HG02642 (cell line): ENCODE results near the gene SQSTM1.

Source experiments
- ATAC-seq: cut with Tn5 transposase; IDR thresholded peaks from one replicate; pipeline ENCODE4 v1.9.1; 2021; ENCODE audit warnings: mild to moderate bottlenecking; ENCODE audit not compliant: unreplicated experiment, poor library complexity

The SQSTM1 gene

DNA sequence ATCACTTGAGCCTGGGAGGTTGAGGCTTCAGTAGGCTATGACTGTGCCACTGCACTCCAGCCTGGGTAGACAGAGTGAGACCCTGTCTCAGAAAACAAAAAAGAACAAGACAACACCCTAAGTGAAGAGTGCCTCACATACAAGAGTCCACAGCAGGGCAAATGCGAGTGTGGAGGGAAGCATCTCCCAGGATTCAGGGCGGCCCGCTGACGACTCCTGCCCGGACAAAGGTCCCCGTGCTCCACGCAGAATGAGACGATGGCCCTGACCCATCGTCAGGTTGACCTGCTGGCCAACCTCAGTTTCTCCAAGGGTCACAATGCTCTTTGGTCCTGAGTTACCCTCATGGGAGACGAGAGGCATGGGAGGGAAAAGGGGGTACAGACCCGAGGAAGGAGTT is 19.6 kb downstream of the SQSTM1 start:
- no peak for ATAC-seq

DNA sequence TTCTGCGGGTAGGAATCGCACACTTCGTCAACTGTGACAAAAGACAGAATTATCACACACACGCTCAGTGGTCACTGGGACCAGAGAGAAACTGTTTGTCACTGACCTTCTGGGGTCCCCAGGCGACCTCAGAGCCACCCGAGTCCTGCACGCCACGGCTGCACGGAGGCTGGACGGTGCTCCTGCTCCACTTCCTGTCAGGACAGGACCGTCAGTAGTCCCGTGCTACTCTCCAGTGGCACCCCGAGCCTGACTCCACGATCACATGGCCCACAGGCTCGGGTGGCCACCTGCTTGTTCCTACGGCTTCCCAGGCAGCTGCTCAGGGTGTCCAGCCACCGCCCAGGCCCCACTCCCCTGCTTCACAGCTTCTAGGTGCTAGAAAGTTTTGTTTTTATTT is 20.1 kb downstream of the SQSTM1 start:
- ATAC-seq: no peak

DNA sequence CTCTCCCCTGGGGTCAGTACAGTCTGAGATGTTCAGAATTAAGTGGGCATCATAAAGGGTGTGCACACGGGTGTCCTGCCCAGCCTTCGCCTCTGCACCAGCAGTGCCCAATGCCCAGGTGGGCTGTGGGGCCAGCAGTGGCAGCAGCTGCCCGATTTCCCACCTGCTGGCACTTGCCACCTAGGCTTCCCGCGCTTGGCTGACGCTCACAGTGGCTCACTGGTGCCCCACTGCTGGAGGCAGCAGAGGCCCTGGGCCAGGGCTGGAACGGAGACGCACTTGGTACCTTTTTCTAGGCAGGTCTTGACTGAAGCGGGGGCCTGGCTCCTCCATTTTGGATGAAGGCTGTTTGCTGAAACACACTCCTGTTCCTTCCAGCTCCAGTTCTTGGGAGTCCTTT is 20.9 kb downstream of the SQSTM1 start:
- no peak for ATAC-seq

DNA sequence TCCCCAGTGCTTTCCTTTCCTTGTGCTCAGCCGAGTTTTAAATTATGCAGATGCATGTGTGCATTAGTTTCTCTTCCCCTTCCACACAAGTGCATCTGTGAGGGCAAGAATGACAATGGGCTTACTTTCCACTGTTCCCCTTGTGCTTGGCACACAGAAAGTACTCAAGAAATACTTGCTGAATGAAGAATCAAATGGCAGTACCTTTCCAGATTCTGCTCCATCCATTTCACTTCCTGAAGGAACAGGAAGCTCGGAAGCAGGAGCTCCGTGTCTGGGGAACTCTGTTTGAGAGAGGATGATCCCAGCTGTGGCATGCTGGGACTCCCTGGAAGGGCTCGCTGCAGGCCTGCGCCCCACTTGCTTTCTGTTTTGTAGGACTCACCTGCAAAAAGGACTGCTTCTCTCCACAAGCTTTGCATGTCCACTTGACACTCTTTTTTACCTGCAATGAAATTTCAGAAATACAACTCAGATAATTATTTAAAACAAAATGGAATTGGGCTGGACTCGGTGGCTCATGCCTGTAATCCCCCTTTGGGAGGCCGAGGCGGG is 32.4 kb downstream of the SQSTM1 start:
- ATAC-seq: peak; percentile 88

DNA sequence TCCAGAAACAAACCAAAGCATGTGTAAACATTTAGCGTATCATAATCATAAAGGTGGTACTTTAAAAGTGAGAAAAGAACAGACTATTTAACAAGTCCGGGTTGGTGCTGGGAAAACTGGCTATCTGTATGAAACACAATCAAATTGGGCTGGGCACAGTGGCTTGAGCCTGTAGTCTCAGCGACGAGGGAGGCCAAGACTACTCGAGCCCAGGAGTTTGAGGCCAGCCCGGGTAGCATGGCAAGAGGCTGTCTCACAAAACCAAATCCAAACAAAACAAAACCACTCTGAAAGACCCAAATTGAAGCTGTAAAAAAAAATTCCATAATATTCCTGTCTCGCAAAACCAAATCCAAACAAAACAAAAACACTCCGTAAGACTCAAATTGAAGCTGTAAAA is 33.7 kb downstream of the SQSTM1 start:
- no peak for ATAC-seq

DNA sequence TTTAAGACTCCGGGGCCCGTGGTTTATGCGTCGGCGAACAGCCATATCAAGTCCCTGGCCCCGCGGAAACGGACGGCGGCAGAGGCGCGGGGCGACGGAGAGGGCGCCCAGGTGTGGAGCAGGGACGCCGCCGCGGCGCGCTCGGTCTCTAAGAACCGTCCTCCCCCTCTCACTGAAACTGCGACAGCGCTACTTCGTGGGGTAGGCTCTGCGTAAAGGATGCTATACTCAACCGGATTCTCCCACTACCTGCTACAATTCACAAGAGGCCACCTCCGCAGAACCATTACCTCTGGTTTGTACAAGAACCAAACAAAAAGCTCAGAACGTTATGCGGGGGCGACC is 37.5 kb downstream of the SQSTM1 start:
- peak; percentile 39 for ATAC-seq

DNA sequence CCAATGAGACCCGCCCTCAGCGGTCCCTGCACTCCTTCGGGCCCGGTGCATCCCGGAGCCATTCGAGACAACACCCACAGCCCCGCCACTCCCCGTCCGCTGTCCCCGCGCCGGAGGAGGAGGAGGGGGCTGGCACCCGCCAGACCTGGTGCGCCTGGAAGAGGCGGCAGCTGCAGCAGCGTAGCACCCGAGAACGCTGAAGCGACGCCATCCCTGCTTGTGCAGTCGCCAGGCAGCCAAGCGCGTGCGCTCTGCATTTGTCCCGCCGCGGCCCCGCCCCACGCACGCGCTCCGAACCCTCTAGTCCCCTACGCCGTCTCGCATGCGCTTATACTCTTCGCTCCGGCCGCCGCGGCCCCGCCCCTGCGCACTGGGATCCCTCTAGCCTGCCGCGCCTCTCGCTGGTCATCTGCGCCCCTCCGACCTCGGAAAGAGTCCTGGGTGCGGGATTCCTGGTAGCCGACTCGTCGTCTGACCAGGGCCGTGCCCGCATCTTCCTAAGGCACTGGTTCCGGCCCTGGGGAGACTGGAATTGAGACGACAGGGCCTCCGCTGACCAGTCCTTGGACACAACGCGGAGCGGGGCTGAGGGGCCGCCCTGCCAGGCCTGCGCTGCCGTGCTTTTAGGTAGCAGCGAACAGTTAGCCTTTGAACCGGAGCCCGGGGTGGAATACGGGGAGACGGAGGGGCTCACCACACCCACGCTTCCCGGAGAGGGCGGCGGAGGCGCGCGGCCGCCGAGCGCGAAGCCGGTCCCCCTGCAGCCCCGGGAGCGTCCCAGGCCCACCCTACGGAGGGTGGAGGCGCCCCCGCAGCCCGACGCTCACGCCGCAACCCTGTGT is 38.1 kb downstream of the SQSTM1 start, which contains the start of gene MRNIP:
TSS of gene MRNIP (minus strand) at position 232 of the 842 bp plus-strand sequence. CDS start at position 211, 21 bp downstream.
- ATAC-seq: peak; percentile 97

DNA sequence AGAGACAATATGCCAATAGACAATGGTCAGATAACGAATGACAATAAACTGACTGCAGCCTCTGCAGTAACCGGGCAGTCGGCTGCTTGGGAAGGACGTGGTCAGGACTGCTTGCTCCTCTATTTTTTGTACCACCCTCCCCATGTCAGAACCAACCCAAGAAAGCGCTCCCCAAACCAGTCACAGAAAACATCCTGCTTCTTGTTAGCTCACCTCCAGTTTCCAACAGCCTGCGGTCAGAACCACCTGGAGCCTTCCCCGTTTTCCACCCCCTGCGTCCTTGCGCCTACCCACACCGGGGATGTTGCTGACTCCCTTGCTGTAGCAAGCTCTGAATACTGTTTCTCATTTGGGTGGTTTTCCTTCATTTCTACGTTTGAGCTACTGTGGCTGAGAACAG is 39.6 kb downstream of the SQSTM1 start:
- no peak for ATAC-seq

DNA sequence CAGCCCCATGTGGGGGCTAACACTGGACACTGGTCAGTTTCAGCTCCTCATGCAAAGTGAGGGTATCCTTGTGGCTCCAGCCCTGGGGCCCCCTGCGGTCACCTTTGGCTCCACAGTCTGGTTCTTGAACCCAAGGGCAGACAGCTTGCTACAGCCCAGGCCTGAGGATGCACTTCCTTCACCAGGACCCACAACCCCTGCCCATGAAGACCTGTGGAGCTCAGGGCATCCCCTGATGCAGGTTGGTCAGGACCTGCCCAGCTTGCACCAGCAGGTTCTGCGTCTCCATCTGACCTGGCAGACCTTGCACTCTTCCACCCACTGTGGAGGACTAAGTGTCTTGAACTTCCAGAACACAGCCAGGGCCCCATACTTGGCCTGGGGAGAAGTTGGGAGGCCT is 41.6 kb downstream of the SQSTM1 start:
- no peak for ATAC-seq

DNA sequence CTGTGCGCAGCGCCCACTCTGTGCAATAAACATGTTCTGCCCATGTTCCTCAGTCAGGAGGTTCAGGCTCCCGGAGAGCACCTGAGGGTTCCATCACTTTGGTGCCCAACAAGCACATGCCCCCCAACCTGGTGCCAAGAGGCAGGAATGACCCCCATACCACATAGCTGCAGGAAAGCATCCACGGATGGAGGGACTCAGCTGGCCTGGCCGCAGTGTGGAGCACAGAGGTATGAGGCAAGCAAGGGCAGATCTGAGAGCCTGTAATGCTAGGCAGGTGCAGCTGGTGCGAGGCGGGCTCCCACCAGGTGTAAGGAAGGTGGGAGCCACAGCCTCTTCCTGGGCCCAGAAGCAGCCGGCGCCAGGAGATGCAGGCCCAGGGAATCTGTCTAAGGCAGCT is 42.2 kb downstream of the SQSTM1 start:
- ATAC-seq: no peak

DNA sequence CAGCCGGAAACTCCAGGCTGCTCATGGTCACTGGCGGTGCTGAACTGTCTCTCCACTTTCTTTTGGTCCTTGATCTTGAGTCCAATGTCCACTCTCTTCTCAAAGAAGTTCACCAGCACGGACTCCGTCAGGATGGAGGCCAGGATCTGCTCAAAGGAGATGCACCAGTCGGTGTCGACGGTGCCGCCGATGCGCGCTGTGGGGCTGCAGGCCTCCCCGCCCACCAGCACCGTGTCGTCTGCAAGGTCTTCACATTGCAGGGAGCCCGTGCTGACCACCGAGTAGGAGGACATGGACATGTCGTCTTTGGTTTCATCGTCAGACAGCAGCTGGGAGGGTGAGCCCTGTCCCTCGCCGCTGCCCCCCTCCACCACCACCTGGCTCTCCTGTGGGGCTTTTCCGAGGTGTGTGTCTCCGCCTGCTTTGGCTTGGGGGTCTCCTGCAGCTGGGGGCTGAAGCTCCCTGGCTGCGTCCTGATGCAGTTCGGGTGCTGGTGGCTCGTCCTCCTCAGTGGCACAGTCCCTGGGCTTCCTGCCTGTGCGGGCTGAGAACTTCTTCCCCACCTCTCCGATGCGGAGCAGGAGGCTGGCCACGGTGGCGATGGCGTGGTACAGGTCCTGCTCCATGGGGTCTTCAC is 42.9 kb downstream of the SQSTM1 start:
- ATAC-seq: no peak

DNA sequence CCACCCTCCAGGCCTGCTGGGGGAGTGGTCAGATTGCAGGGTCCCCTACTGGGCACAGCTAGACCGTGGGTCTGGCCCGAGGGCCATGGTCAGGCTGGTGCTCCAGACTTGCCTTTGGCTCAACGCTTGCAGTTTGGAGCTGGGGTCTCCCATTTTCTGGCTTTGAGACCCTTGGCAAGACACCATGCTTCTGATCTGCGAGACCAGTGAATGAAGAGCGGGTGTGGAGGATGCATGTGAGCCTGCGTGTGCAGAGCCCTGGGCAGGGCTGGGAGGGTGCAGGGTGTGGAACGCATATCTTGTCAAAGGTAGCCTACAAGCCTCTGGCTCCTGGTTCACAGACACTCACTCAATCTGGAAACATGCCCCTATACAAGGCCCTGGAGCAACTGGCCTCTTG is 44.0 kb downstream of the SQSTM1 start:
- ATAC-seq: no peak

DNA sequence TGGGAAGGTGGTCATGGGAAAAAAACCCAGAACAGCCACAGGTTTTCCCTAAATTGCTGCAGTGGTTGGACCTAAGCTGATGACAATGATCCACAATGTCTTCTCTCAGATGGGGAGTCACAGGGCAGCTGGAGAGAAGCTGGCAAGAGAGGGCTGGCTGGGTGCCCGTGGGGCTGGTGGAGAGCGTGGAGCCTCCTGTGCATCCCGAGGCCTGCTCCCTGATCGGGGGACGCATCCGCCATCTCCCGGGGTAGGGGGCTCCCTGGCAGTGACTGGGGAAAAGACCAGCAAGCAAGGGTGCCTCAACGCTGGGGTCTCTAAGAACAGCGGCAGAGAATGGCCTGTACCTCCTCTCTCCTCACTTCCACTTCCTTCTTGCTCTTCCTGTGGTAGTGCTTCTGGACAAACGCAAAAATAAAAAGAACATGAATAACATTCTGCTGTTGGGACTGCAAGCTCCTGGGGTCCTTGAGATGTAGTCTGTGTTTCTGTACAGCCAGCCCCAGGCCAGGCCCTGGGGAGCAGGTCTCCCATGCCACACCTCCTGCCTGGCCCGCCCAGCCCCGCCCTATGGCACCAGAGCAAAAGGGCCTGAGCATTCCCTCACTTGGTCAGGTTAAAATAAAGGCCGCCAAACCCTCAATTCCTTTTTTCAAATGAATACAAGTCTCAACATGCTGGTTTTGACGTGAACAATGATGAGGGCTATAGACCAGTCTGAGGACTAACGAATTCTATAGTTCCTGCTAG is 45.0 kb downstream of the SQSTM1 start:
- ATAC-seq: no peak

DNA sequence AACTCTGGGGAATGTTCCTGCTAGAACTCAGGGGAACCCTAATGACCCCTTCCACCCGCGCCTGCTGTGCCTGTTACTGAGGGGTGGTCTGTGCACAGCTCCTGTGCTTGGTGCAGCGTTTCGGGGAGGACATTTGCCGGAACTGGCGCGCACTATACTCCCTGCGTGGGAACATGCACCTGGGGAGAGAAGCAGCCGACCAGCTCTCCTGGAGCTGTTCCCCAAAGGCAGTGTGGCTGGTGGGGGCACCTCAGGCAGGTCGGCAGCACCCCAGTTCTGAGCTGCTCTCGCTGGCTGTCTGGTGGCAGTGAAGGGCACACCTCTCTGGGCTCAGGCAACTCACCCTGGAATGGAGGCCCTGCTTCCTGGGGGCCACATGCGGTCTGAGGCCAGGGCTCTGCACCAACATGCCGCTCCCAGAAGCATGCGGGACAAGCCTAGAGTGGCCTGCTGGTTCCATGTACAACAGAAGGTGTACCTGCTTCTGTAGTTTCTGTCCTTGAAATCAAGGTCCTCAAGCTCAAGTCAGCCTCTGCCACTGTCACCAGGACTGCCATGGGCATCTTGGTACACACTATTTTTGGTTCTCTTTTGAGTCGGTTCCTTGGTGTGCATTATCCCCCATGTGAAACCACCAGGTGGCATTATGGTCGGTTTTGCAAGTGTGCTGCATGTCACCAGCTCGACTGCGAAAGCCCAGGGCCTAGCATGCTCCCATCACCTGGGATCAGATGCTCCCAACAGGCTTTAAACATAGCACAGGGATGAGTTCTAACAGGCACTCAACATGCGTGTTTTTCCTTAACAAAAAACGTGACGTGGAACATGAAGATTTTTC is 45.8 kb downstream of the SQSTM1 start:
- ATAC-seq: no peak

DNA sequence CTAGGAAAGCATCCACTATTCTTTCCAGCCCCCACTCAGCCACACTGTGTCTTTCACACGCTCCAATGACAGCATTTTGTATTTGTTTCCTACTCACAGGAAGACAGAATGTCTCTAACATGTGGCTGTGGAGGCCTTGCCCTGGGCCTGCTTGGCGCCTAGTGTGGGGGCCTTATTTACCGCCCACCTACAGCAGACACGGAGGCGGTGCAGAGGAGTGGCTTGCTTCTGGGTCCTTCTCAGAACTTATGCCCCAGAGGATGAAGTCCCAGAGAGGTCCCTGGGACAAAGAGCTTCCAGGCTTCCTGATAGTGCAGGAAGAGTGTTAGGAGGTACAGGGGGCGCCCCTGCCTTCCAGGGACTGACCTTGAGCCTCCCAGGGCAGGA is 46.4 kb downstream of the SQSTM1 start:
- no peak for ATAC-seq

DNA sequence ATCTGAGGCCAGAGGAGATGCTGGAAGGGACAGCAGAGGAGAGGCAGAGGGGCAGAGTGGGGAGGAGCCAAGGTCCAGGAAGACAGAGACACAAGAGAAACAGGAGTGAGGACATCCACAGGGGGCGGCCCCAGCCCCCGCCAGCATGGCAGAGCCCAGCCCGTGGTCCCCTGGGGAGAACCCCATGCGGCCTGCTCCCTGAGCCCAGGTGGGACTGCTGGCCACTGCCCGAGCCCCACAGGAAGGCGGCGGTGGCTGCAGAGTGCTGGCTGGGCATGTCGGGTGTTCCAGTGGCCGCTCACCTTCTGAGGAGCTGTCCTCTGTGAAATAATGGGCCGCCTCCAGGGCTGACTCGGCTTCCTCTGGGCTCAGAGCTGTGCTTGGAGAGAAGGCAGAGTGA is 46.8 kb downstream of the SQSTM1 start:
- no peak for ATAC-seq

DNA sequence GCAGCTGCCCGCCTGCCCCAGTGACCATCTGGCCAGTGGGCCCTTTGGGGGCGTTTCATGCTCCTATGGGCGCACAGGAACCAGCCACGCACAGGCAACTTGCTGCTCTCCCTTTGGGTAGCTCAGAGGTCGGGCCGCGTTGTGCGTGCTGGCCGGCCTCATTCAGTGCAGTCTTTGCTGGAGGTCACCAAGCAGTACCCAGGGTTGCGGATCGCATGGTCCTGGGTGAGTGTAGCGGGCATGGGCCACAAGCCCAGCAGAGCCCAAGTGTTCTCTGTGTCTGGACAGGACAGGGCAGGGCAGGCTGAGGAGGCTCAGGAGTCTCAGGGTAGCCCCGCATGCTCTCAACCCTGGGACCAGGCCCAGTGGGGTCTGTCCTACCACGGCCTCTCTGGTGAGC is 47.8 kb downstream of the SQSTM1 start:
- no peak for ATAC-seq

DNA sequence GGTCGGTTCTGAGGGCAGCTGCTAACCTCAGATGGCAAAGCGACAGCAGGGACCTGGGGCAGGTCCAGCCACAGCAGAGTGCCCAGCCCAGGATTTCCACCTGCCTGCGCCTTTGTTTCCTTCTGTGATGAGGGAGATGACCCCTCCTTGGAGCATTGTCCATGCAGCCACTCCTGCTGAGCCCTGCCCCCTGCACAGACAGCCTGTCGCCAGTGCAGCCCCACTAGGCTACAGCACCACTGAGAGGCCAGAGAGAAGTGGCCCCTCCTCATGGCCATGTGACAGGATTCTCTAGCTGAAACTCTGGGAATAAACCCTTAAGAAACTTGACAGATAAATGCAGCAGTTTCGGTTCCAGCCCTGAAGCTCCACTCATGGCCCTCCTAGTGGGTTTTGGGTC is 48.4 kb downstream of the SQSTM1 start:
- ATAC-seq: no peak

DNA sequence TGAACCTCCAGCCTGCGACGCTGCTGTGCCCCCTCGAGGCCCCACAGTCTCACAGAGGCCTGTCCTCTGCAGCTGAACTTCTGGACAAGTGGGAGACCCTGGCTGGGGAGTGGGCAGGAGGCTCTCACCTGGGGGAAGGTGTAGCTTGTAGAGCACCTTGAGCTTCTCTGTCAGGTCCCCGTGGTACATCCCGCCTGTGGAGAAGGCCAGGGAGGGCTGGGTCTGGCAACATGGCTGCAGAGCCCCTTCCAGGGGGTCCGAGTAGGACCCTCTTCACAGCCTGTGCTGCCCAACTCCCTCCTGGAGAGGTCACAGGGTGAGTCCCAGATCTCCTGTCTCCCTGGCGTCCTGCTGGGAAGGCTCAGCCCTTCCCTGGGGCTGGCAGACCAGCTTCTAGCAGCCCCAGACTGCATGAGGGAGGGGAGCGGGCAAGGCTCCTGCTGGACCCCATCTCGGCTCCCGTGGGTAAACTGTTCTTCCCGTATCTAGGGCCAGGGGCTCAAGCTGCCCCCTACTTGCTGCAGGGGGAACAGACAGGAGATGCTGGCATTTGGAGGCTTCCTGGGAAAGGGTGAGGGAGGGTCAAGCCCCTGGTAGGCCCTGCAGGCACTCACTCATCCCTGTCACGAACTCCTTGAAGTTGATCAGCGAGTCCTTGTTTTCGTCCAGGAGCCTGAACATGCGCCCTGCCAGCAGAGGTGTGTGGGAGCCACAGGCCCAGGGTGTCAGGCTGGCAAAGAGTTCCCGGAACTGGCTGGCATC is 49.1 kb downstream of the SQSTM1 start:
- no peak for ATAC-seq
